A549 (cell line): ENCODE measurements around the gene TMEM132D. TPM values are rescaled to one million over a fixed set of nuclear protein-coding genes. Genes with fewer than 3 reads are reported as not detected.

ENCODE experiments used
- ATAC-seq, 2 experiments: fragments of 200-7000 bp in 1 of 2; fragments of >200 bp in 1 of 2; cut with Nextera tagmentation in 1 of 2; cut with Tn5 transposase in 1 of 2; 3 replicates each; pipeline versions ENCODE4 v1.8.0 to v1.9.1; 2018 to 2020; ENCODE audit warnings: mild to moderate bottlenecking in 1 of 2, moderate library complexity in 1 of 2
- CTCF ChIA-PET: fragments of 300-600 bp; sonication (Branson Sonifier 250); formaldehyde crosslinking; extraction: SDS; loops from one replicate; lab custom pipeline; 2021; ENCODE audit warnings: antibody characterized with exemption, inconsistent platforms; lab: Yijun Ruan, JAX
- POLR2A ChIA-PET: fragments of 350-600 bp; formaldehyde crosslinking; extraction: SDS; loops from one replicate; lab custom pipeline; 2021; ENCODE audit warnings: antibody characterized with exemption, inconsistent platforms; lab: Yijun Ruan, JAX
- DNase-seq, 2 experiments: peaks; one replicate each; pipeline versions ENCODE4 v3.0.0 to v3.0.0-alpha.2; 2011 to 2016; ENCODE audit warnings: low read depth in 1 of 2, low spot score in 1 of 2
- FAIRE-seq: peaks from 2 replicates; lab custom pipeline; 2011; peaks lifted over from hg19 to GRCh38; lab: Jason Lieb, UNC
- H3K27ac ChIP-seq, 2 experiments: fragments of >200 bp; sonication (Bioruptor Twin); formaldehyde crosslinking; 3 replicates each; pipeline ENCODE4 v1.5.1; 2016 to 2017
- H3K4me1 ChIP-seq: fragments of >200 bp; sonication (Bioruptor Twin); formaldehyde crosslinking; 3 replicates; pipeline ENCODE4 v1.6.1; 2016
- H3K4me2 ChIP-seq: fragments of >200 bp; sonication (Bioruptor Twin); formaldehyde crosslinking; 3 replicates; pipeline ENCODE4 v1.6.1; 2016
- H3K4me3 ChIP-seq: fragments of >200 bp; sonication (Bioruptor Twin); formaldehyde crosslinking; 3 replicates; pipeline ENCODE4 v1.5.1; 2016
- H3K9me3 ChIP-seq: fragments of >200 bp; sonication (Bioruptor Twin); formaldehyde crosslinking; 3 replicates; pipeline ENCODE4 v1.6.1; 2016
- ATOH8 ChIP-seq: fragments of 250-450 bp; sonication (Bioruptor Pico); IDR thresholded peaks from 2 replicates; pipeline ENCODE4 v1.5.0; 2020; ENCODE audit warnings: low read depth, mild to moderate bottlenecking, moderate library complexity
- CHD4 ChIP-seq: fragments of 200-600 bp; sonication (generic); IDR thresholded peaks from 2 replicates; pipeline ENCODE4 v1.6.1; 2016; ENCODE audit warnings: antibody characterized with exemption, mild to moderate bottlenecking, borderline replicate concordance
- E2F6 ChIP-seq: IDR thresholded peaks from 2 replicates; pipeline ENCODE4 v1.6.1; 2012; ENCODE audit warnings: low read depth, borderline replicate concordance
- EHMT2 ChIP-seq: fragments of 200-600 bp; sonication (generic); IDR thresholded peaks from 2 replicates; pipeline ENCODE4 v1.6.1; 2016; ENCODE audit warnings: antibody characterized with exemption, low read depth, mild to moderate bottlenecking, moderate library complexity
- EP300 ChIP-seq, 2 experiments: fragments of >200 bp; sonication (Bioruptor Twin); formaldehyde crosslinking; IDR thresholded peaks; 2 replicates in 1 of 2; 3 replicates in 1 of 2; pipeline ENCODE4 v1.6.1; 2016 to 2017
- ESRRA ChIP-seq: fragments of 150-350 bp; IDR thresholded peaks from 2 replicates; pipeline ENCODE4 v1.6.1; 2014; ENCODE audit warnings: mild to moderate bottlenecking, low read length, borderline replicate concordance
- FOSL2 ChIP-seq, 2 experiments: fragments of 450-650 bp in 1 of 2; fragments of >200 bp in 1 of 2; sonication (Bioruptor Twin) in 1 of 2; formaldehyde crosslinking; IDR thresholded peaks; 2 replicates each; pipeline versions ENCODE4 v1.5.0 to v1.6.1; 2016 to 2020; ENCODE audit warnings: mild to moderate bottlenecking in 1 of 2, moderate library complexity in 1 of 2
- HDAC2 ChIP-seq: fragments of 200-600 bp; sonication (generic); IDR thresholded peaks from 2 replicates; pipeline ENCODE4 v1.6.1; 2016
- HES2 ChIP-seq: fragments of >200 bp; sonication (Bioruptor Twin); formaldehyde crosslinking; IDR thresholded peaks from 2 replicates; pipeline ENCODE4 v1.6.1; 2016
- HEYL ChIP-seq: fragments of 250-450 bp; sonication (Bioruptor Pico); IDR thresholded peaks from 2 replicates; pipeline ENCODE4 v1.8.0; 2021; ENCODE audit warnings: mild to moderate bottlenecking, moderate library complexity
- MYC ChIP-seq: IDR thresholded peaks from 2 replicates; pipeline ENCODE4 v1.6.1; 2012; ENCODE audit warnings: mild to moderate bottlenecking, inconsistent platforms, low read length, improper control_type of control experiment, borderline replicate concordance
- NFE2L2 ChIP-seq: fragments of 150-350 bp; conservative IDR thresholded peaks from 2 replicates; pipeline ENCODE4 v1.6.1; 2014; ENCODE audit warnings: low read length
- NR3C1 ChIP-seq: fragments of >200 bp; sonication (Bioruptor Twin); formaldehyde crosslinking; IDR thresholded peaks from 3 replicates; pipeline ENCODE4 v1.6.1; 2017
- PBX3 ChIP-seq: IDR thresholded peaks from 2 replicates; pipeline ENCODE4 v1.6.1; 2012
- RFX5 ChIP-seq: fragments of 450-650 bp; IDR thresholded peaks from 2 replicates; pipeline ENCODE4 v1.7.1; 2014; ENCODE audit warnings: antibody characterized with exemption, mild to moderate bottlenecking, moderate library complexity
- RNF2 ChIP-seq: fragments of 200-600 bp; sonication (generic); IDR thresholded peaks from 2 replicates; pipeline ENCODE4 v1.6.1; 2016; ENCODE audit warnings: low read depth, mild to moderate bottlenecking, antibody characterized with exemption, moderate library complexity, borderline replicate concordance
- SMC3 ChIP-seq: fragments of >200 bp; sonication (Bioruptor Twin); formaldehyde crosslinking; IDR thresholded peaks from 3 replicates; pipeline ENCODE4 v1.6.1; 2018; ENCODE audit warnings: inconsistent platforms
- TFCP2L1 ChIP-seq: fragments of 250-450 bp; sonication (Bioruptor Pico); IDR thresholded peaks from 2 replicates; pipeline ENCODE4 v1.5.0; 2021; ENCODE audit warnings: mild to moderate bottlenecking
- TP53 ChIP-seq: fragments of 250-450 bp; sonication (Bioruptor Pico); IDR thresholded peaks from 2 replicates; pipeline ENCODE4 v1.5.0; 2021; ENCODE audit warnings: mild to moderate bottlenecking, moderate library complexity
- USF2 ChIP-seq: fragments of 450-650 bp; IDR thresholded peaks from 2 replicates; pipeline ENCODE4 v1.6.1; 2014; ENCODE audit warnings: antibody characterized with exemption
- ZC3H11A ChIP-seq: fragments of 450-650 bp; IDR thresholded peaks from 2 replicates; pipeline ENCODE4 v1.6.1; 2014; ENCODE audit warnings: antibody characterized with exemption, mild to moderate bottlenecking
- ZNF302 ChIP-seq: fragments of 250-450 bp; sonication (Bioruptor Pico); IDR thresholded peaks from 2 replicates; pipeline ENCODE4 v1.9.0; 2021; ENCODE audit warnings: inconsistent platforms, mild to moderate bottlenecking, moderate library complexity
- ZSCAN20 ChIP-seq: fragments of 250-450 bp; sonication (Bioruptor Pico); IDR thresholded peaks from 2 replicates; pipeline ENCODE4 v1.8.0; 2022; ENCODE audit warnings: mild to moderate bottlenecking, moderate library complexity
- WGBS: methylation state at CpG from one replicate; pipeline ENCODE4 v1.1.6; 2017; ENCODE audit errors: missing lambda C conversion rate; 5-methylcytosine and 5-hydroxymethylcytosine counted together
- polyA plus RNA-seq, 4 experiments: library from polyadenylated mRNA; depleted of rRNA in 3 of 4; stranded (reverse); fragments of >200 nt; fragmentation: RNase III in 1 of 4; extraction: RNeasy Plus Mini Kit Qiagen cat#74134 plus additional on column Dnase treatment in 1 of 4; gene quantifications; 2 replicates in 3 of 4; 3 replicates in 1 of 4; pipeline ENCODE4 v1.2.3, GENCODE V29; 2011 to 2017

The TMEM132D gene
- polyA plus RNA-seq, 2 of the 4 experiments (the other 2 are of a cell fraction), result not detected

- ChIA-PET POLR2A (no interaction called here), CTCF (no interaction called here)
- no peak for ATAC-seq
- FAIRE-seq, result no peak
- H3K4me2 ChIP-seq, result no peak overlapping the region
- no peak overlapping the region for H3K4me3 ChIP-seq
- TF ChIP-seq SMC3 (no peak), ATOH8 (no peak)
- 0% methylated on average over 1 of the region's 1 CpG for WGBS
- DNase-seq, result no peak
- peaks cover 3% of the 10 kb centered on the region; the same call in 1 of the 3 replicates for H3K9me3 ChIP-seq
- H3K4me1 ChIP-seq, result no peaks in the 10 kb centered on the region
- no peak overlapping the region for H3K27ac ChIP-seq
These were observed 436.5 kb downstream of the TMEM132D start for GRCh38 chr12:129467289-129467688.

GRCh38 chr12:129466499-129466898 is 437.3 kb downstream of the TMEM132D start:
- H3K4me1 ChIP-seq, result no peaks in the 10 kb centered on the region
- peaks cover 3% of the 10 kb centered on the region; the same call in 1 of the 3 replicates for H3K9me3 ChIP-seq
- CTCF ChIA-PET, result no interaction called here
- no peak overlapping the region for H3K4me2 ChIP-seq
- no peak for ATAC-seq
- 2% methylated on average over 3 of the region's 3 CpGs for WGBS
- no peak overlapping the region for H3K4me3 ChIP-seq
- FAIRE-seq, result no peak
- DNase-seq, result no peak
- no peak for TF ChIP-seq TFCP2L1
- no peak for TF ChIP-seq FOSL2 (IDR thresholded peaks at IDR 0.05)
- no peak for TF ChIP-seq FOSL2 (CRISPR knock-in tag; IDR thresholded peaks at IDR 0.05)
- TF ChIP-seq HEYL (CRISPR knock-in tag), result no peak
- TF ChIP-seq RFX5, result no peak
- peak; percentile 55; the same call in 1 of the 2 replicates for TF ChIP-seq NFE2L2
- TF ChIP-seq, all 56 proteins: peak for 1
- POLR2A ChIA-PET, result no interaction called here
- H3K27ac ChIP-seq, result no peak overlapping the region

GRCh38 chr12:129459886-129460285 is 443.9 kb downstream of the TMEM132D start:
- H3K9me3 ChIP-seq, result peaks cover 3% of the 10 kb centered on the region; the same call in 1 of the 3 replicates
- ATAC-seq (no peak), FAIRE-seq (no peak), DNase-seq (no peak)
- TF ChIP-seq ATOH8 (no peak), ZNF302 (CRISPR knock-in tag) (no peak), EHMT2 (no peak), CHD4 (no peak), TP53 (CRISPR knock-in tag) (no peak)
- WGBS, result 15% methylated on average over 5 of the region's 5 CpGs
- no peak overlapping the region for H3K4me3 ChIP-seq
- POLR2A ChIA-PET, result no interaction called here
- H3K27ac ChIP-seq, result no peak overlapping the region
- no peaks in the 10 kb centered on the region for H3K4me1 ChIP-seq
- H3K4me2 ChIP-seq, result no peak overlapping the region
- CTCF ChIA-PET, result no interaction called here

- POLR2A ChIA-PET, result no interaction called here
- H3K4me1 ChIP-seq, result no peaks in the 10 kb centered on the region
- CTCF ChIA-PET, result no interaction called here
- FAIRE-seq (no peak), ATAC-seq (no peak), DNase-seq (no peak)
- TF ChIP-seq EP300 (IDR thresholded peaks at IDR 0.05) (no peak), USF2 (no peak), FOSL2 (IDR thresholded peaks at IDR 0.05) (no peak), FOSL2 (CRISPR knock-in tag; IDR thresholded peaks at IDR 0.05) (no peak), HDAC2 (no peak), ZSCAN20 (CRISPR knock-in tag) (no peak), RFX5 (no peak), E2F6 (no peak), TFCP2L1 (no peak), NR3C1 (no peak), ZNF302 (CRISPR knock-in tag) (no peak), ZC3H11A (no peak), SMC3 (no peak), PBX3 (no peak), RNF2 (no peak), HES2 (no peak), ESRRA (no peak), MYC (no peak)
- H3K27ac ChIP-seq, result no peak overlapping the region
- no peak overlapping the region for H3K4me3 ChIP-seq
- H3K4me2 ChIP-seq, result no peak overlapping the region
- WGBS, result 3% methylated on average over 6 of the region's 6 CpGs
- no peaks in the 10 kb centered on the region; the same call in 2 of the 3 replicates for H3K9me3 ChIP-seq
These were observed 457.1 kb downstream of the TMEM132D start for GRCh38 chr12:129446696-129447095.
